Loucy (cell line): Measurements from ENCODE around the gene OR4F15.
"Not testable (repeated sequence)": the region's sequence is repeated elsewhere in the genome, so short reads cannot be mapped to it uniquely, and the experiment has no call there.

Source experiments
- EZH2phosphoT487 ChIP-seq: fragments of 200-600 bp; IDR thresholded peaks from 2 replicates; pipeline ENCODE4 v1.6.1; 2018; ENCODE audit warnings: antibody characterized with exemption, mild to moderate bottlenecking, moderate library complexity, borderline replicate concordance
- TF ChIP-seq, protein P1 (sequence below): fragments of 200-600 bp; sonication (generic); conservative IDR thresholded peaks from 2 replicates; pipeline ENCODE4 v1.5.1; 2014; ENCODE audit warnings: mild to moderate bottlenecking, antibody characterized with exemption, low read length

DNA sequence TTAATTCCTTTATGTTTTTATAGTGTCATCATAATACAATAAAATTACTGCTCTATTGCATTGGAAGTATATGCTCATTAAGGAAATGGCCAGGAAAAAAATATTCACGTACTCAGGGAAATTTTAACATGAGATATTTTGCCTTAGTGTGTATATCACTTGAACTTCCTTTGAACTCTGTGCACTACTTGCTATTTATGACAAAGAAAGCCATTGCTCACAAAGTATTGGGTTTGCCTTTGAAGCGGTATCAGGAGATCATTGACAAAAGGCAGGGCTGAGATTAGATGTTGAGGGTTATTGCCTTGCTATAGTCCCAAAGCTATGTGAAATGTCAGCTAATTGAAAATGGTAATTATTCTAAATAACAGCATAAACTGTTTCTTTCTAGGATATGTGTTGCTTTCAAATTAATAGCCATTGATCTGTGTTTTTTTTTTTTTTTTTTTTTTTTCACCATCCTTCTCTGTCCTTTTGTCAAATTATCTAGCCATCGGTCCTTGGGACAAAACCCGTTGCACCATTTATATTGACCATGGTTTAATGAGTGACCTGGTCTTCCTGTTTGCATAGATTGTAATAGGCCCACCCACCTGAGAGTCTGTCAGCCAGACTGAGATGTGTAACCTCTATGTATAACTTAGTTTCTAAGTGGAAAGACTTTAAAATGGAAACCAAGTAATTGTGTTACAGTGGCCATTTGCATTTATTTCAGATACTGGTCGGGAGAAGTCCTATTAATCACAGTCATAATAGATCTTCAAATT is 23.3 kb upstream of the OR4F15 start:
- TF ChIP-seq, protein P1, sequence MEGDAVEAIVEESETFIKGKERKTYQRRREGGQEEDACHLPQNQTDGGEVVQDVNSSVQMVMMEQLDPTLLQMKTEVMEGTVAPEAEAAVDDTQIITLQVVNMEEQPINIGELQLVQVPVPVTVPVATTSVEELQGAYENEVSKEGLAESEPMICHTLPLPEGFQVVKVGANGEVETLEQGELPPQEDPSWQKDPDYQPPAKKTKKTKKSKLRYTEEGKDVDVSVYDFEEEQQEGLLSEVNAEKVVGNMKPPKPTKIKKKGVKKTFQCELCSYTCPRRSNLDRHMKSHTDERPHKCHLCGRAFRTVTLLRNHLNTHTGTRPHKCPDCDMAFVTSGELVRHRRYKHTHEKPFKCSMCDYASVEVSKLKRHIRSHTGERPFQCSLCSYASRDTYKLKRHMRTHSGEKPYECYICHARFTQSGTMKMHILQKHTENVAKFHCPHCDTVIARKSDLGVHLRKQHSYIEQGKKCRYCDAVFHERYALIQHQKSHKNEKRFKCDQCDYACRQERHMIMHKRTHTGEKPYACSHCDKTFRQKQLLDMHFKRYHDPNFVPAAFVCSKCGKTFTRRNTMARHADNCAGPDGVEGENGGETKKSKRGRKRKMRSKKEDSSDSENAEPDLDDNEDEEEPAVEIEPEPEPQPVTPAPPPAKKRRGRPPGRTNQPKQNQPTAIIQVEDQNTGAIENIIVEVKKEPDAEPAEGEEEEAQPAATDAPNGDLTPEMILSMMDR, result not testable (repeated sequence)
- not testable (repeated sequence) for TF ChIP-seq EZH2phosphoT487
